Gastrocnemius medialis (tissue), 4 donors: Measurements from ENCODE around the gene WNT3A. TPM values are rescaled to one million over a fixed set of nuclear protein-coding genes. Genes with fewer than 3 reads are reported as not detected.
A peak's percentile ranks its signal among the peaks of the same experiment; 100 is the strongest.

ENCODE experiments used
- ATAC-seq, 2 donors: fragments of 150-250 bp; one replicate each; pipeline ENCODE4 v1.9.1; 2016
- DNase-seq, 2 donors: peaks; one replicate each; pipeline ENCODE4 v3.0.0-alpha.2; 2019
- H3K27ac ChIP-seq, 4 donors: fragments of 200-600 bp; sonication (generic); 1 replicate in 1 of 4; 2 replicates in 3 of 4; pipeline ENCODE4 v1.5.1; 2016 to 2018; ENCODE audit warnings: mild to moderate bottlenecking in 2 of 4, moderate library complexity in 1 of 4
- H3K27me3 ChIP-seq, 3 donors: fragments of 200-600 bp; sonication (generic) in 2 of 3; 1 replicate in 1 of 3; 2 replicates in 2 of 3; pipeline versions ENCODE4 v1.5.1 to v1.6.0; 2016 to 2019; ENCODE audit warnings: mild to moderate bottlenecking in 1 of 3, moderate library complexity in 1 of 3
- H3K36me3 ChIP-seq, 2 donors: fragments of 200-600 bp; sonication (generic) in 1 of 2; one replicate each; pipeline ENCODE4 v1.5.1; 2017 to 2018
- H3K4me1 ChIP-seq, 2 donors: fragments of 200-600 bp; sonication (generic) in 1 of 2; one replicate each; pipeline ENCODE4 v1.5.1; 2016 to 2017; ENCODE audit warnings: mild to moderate bottlenecking in 2 of 2
- H3K4me3 ChIP-seq, 4 donors: fragments of 200-600 bp; sonication (generic) in 3 of 4; 1 replicate in 1 of 4; 2 replicates in 3 of 4; pipeline ENCODE4 v1.5.1; 2016 to 2019; ENCODE audit warnings: mild to moderate bottlenecking in 2 of 4
- H3K9me3 ChIP-seq, 3 donors: fragments of 200-600 bp; sonication (generic) in 2 of 3; 1 replicate in 1 of 3; 2 replicates in 2 of 3; pipeline ENCODE4 v1.5.1; 2016 to 2019
- CTCF ChIP-seq, 5 experiments: fragments of 450-650 bp in 3 of 5; fragments of 200-600 bp in 2 of 5; sonication (generic) in 2 of 5; IDR thresholded peaks in 4 of 5; conservative IDR thresholded peaks in 1 of 5; 1 replicate in 4 of 5; 2 replicates in 1 of 5; pipeline ENCODE4 v1.5.1; 2016 to 2019; ENCODE audit warnings: antibody characterized with exemption in 5 of 5, mild to moderate bottlenecking in 3 of 5, moderate library complexity in 3 of 5
- POLR2A ChIP-seq, 2 donors: fragments of 450-650 bp; IDR thresholded peaks; one replicate each; pipeline ENCODE4 v1.6.1; 2017; ENCODE audit warnings: antibody characterized with exemption in 2 of 2, mild to moderate bottlenecking in 2 of 2, moderate library complexity in 2 of 2
- in situ Hi-C, 4 donors: fragments of 200-750 bp; cut with MboI; loops; one replicate each; pipeline versions ENCODE4 v1.15.0 to v1.8.0; 2017; ENCODE audit warnings: low sequenced_read_pairs in 4 of 4
- intact Hi-C: fragments of 100-400 bp; cut with DNase I; formaldehyde crosslinking; loops from one replicate; pipeline ENCODE4 v1.15.1; 2023; ENCODE audit warnings: low total_unique reads
- total RNA-seq, 4 donors: library from RNA; depleted of rRNA; stranded (reverse); fragments of >200 nt; gene quantifications; one replicate each; pipeline versions ENCODE4 v1.1.0 to v1.2.3, GENCODE V29; 2016

WNT3A gene
- total RNA-seq, 4 donors from 2014 or later, result not detected

- Histone ChIP-seq H3K27ac (peak overlapping the region; percentile 34 to 93 (median 46)), H3K27me3 (no peaks in the 10 kb centered on the region), H3K4me1 (peaks cover 78 to 81% of the 10 kb centered on the region in 2 donors), H3K36me3 (no peaks in the 10 kb centered on the region), H3K4me3 (no peak overlapping the region), H3K9me3 (peaks cover 0 to 6% (median 0%) of the 10 kb centered on the region in 3 donors)
- TF ChIP-seq POLR2A (IDR thresholded peaks at IDR 0.05), result no peak
- TF ChIP-seq CTCF (IDR thresholded peaks at IDR 0.05 in 4 of 5, conservative IDR thresholded peaks at IDR 0.05 in 1 of 5), result no peak
- intact Hi-C loops (loop anchor here (10.0 kb wide), 4 partner anchors 145 to 1535 kb away; partner anchors contain the start of genes COQ8A, TAF5L, URB2 and WNT9A), in situ Hi-C loops (loop anchor here in 1 of 4 donors (25.0 kb wide), 1 partner anchor 327 kb away; no protein-coding TSS in a partner anchor)
- ATAC-seq (no peak), DNase-seq (peak in 1 of 2 donors; percentile 31)
These were observed 83.0 kb downstream of the WNT3A start for GRCh38 chr1:228089519-228090380.

- peak overlapping the region in 1 of 4 donors; percentile 6 for H3K4me3 ChIP-seq
- peaks cover 0 to 6% (median 0%) of the 10 kb centered on the region in 3 donors for H3K9me3 ChIP-seq
- ATAC-seq, result peak in 1 of 2 donors; percentile 11
- in situ Hi-C loops (loop anchor here in 1 of 4 donors (25.0 kb wide), 1 partner anchor 328 kb away; no protein-coding TSS in a partner anchor), intact Hi-C loops (no loop called here)
- no peaks in the 10 kb centered on the region for H3K27me3 ChIP-seq
- peak overlapping the region; percentile 34 to 93 (median 46) for H3K27ac ChIP-seq
- H3K4me1 ChIP-seq, result peaks cover 69 to 72% of the 10 kb centered on the region in 2 donors
- TF ChIP-seq CTCF (IDR thresholded peaks at IDR 0.05 in 4 of 5, conservative IDR thresholded peaks at IDR 0.05 in 1 of 5) (no peak), POLR2A (IDR thresholded peaks at IDR 0.05) (no peak)
- DNase-seq, result peak in 1 of 2 donors; percentile 21
- H3K36me3 ChIP-seq, result no peaks in the 10 kb centered on the region
These were observed 83.8 kb downstream of the WNT3A start for GRCh38 chr1:228090613-228091081.

- Histone ChIP-seq H3K4me3 (no peak overlapping the region), H3K9me3 (peaks cover 0 to 6% (median 0%) of the 10 kb centered on the region in 3 donors), H3K4me1 (peaks cover 64 to 67% of the 10 kb centered on the region in 2 donors), H3K27me3 (no peaks in the 10 kb centered on the region), H3K36me3 (no peaks in the 10 kb centered on the region), H3K27ac (peak overlapping the region in 3 of 4 donors; percentile 46 to 93 (median 46))
- ATAC-seq (no peak), DNase-seq (no peak)
- intact Hi-C loops (no loop called here), in situ Hi-C loops (loop anchor here in 1 of 4 donors (25.0 kb wide), 1 partner anchor 329 kb away; no protein-coding TSS in a partner anchor)
- no peak for TF ChIP-seq CTCF (IDR thresholded peaks at IDR 0.05 in 4 of 5, conservative IDR thresholded peaks at IDR 0.05 in 1 of 5)
- no peak for TF ChIP-seq POLR2A (IDR thresholded peaks at IDR 0.05)
These were observed 84.3 kb downstream of the WNT3A start for GRCh38 chr1:228091084-228091483.

- Histone ChIP-seq H3K4me3 (no peak overlapping the region), H3K27me3 (no peaks in the 10 kb centered on the region), H3K4me1 (peaks cover 50 to 53% of the 10 kb centered on the region in 2 donors), H3K27ac (peak overlapping the region in 3 of 4 donors; percentile 20 to 93 (median 46)), H3K9me3 (peaks cover 0 to 6% (median 0%) of the 10 kb centered on the region in 3 donors), H3K36me3 (peaks cover 0 to 3% of the 10 kb centered on the region in 2 donors)
- in situ Hi-C loops (loop anchor here in 1 of 4 donors (25.0 kb wide), 1 partner anchor 330 kb away; no protein-coding TSS in a partner anchor), intact Hi-C loops (no loop called here)
- TF ChIP-seq CTCF (IDR thresholded peaks at IDR 0.05 in 4 of 5, conservative IDR thresholded peaks at IDR 0.05 in 1 of 5) (no peak), POLR2A (IDR thresholded peaks at IDR 0.05) (no peak)
- ATAC-seq (peak in 1 of 2 donors; percentile 56), DNase-seq (peak in 1 of 2 donors; percentile 12)
These were observed 85.7 kb downstream of the WNT3A start for GRCh38 chr1:228092342-228093049.
